KMS-11 (cell line): Measurements from ENCODE around the gene GATA6.

Source experiments
- H2AFZ ChIP-seq: fragments of 200-600 bp; sonication (generic); 2 replicates; pipeline ENCODE4 v1.6.1; 2016; ENCODE audit warnings: antibody characterized with exemption, mixed run types, low read depth
- H3K27ac ChIP-seq: fragments of 200-600 bp; sonication (generic); 2 replicates; pipeline ENCODE4 v1.6.1; 2016; ENCODE audit warnings: mild to moderate bottlenecking, mixed run types
- H3K27me3 ChIP-seq: fragments of 200-600 bp; sonication (generic); 2 replicates; pipeline ENCODE4 v1.6.1; 2017; ENCODE audit warnings: mild to moderate bottlenecking, low read depth, mixed run types, moderate library complexity; ENCODE audit not compliant: insufficient read depth
- H3K36me3 ChIP-seq: fragments of 200-600 bp; sonication (generic); 2 replicates; pipeline ENCODE4 v1.6.1; 2017; ENCODE audit warnings: mild to moderate bottlenecking, mixed run types; ENCODE audit not compliant: insufficient read depth
- H3K4me1 ChIP-seq: fragments of 200-600 bp; sonication (generic); 2 replicates; pipeline ENCODE4 v1.6.1; 2016; ENCODE audit warnings: mild to moderate bottlenecking, low read depth, mixed run types; ENCODE audit not compliant: poor library complexity, severe bottlenecking
- H3K4me2 ChIP-seq: fragments of 200-600 bp; sonication (generic); 2 replicates; pipeline ENCODE4 v1.7.0; 2016; ENCODE audit warnings: mild to moderate bottlenecking, mixed run types
- H3K4me3 ChIP-seq: fragments of 200-600 bp; sonication (generic); IDR thresholded peaks from 2 replicates; pipeline ENCODE4 v1.6.1; 2017; ENCODE audit warnings: low read depth, low read length, mixed read lengths; ENCODE audit not compliant: insufficient read depth
- H3K79me2 ChIP-seq: fragments of 200-600 bp; sonication (generic); 2 replicates; pipeline ENCODE4 v1.6.1; 2016; ENCODE audit warnings: low read depth, mixed run types; ENCODE audit not compliant: insufficient read depth
- H3K9ac ChIP-seq: fragments of 200-600 bp; sonication (generic); 2 replicates; pipeline ENCODE4 v1.6.1; 2016; ENCODE audit warnings: mild to moderate bottlenecking, mixed run types
- H4K20me1 ChIP-seq: fragments of 200-600 bp; sonication (generic); 2 replicates; pipeline ENCODE4 v1.6.1; 2016; ENCODE audit warnings: mild to moderate bottlenecking, mixed run types; ENCODE audit not compliant: insufficient read depth
- TF ChIP-seq, protein P1 (sequence below): fragments of 200-600 bp; sonication (generic); conservative IDR thresholded peaks from 2 replicates; pipeline ENCODE4 v1.6.1; 2017; ENCODE audit warnings: low read depth, mild to moderate bottlenecking, antibody characterized with exemption, low read length, moderate library complexity, mixed read lengths

The GATA6 gene

DNA sequence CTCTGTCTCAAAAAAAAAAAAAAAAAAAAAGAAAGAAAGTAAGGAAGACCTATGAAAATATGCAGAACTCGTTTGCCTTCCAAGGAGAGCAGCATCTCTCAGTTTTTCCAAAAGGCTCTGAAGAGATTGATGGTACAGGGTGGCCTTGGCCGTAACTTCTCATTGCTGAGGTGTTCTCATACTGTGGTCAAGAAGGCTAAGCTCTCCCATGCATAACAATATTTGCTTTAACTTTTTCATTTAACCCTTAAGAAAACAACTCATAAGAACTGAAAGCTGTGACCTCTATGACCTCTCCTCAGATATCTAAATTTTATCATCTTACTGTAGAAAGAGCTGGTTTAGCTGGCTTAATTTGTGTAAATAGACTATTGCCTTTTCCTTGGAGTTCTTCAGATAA is 37.1 kb upstream of the GATA6 start:
- H3K4me1 ChIP-seq, result peaks cover 10% of the 10 kb centered on the region
- no peaks in the 10 kb centered on the region for H4K20me1 ChIP-seq
- H3K27ac ChIP-seq, result no peak overlapping the region
- no peak overlapping the region for H2AFZ ChIP-seq
- H3K4me2 ChIP-seq, result no peak overlapping the region
- H3K79me2 ChIP-seq, result no peaks in the 10 kb centered on the region
- H3K27me3 ChIP-seq, result no peaks in the 10 kb centered on the region
- H3K9ac ChIP-seq, result no peak overlapping the region
- H3K4me3 ChIP-seq, result no peak overlapping the region
- no peaks in the 10 kb centered on the region for H3K36me3 ChIP-seq
- TF ChIP-seq, protein P1, sequence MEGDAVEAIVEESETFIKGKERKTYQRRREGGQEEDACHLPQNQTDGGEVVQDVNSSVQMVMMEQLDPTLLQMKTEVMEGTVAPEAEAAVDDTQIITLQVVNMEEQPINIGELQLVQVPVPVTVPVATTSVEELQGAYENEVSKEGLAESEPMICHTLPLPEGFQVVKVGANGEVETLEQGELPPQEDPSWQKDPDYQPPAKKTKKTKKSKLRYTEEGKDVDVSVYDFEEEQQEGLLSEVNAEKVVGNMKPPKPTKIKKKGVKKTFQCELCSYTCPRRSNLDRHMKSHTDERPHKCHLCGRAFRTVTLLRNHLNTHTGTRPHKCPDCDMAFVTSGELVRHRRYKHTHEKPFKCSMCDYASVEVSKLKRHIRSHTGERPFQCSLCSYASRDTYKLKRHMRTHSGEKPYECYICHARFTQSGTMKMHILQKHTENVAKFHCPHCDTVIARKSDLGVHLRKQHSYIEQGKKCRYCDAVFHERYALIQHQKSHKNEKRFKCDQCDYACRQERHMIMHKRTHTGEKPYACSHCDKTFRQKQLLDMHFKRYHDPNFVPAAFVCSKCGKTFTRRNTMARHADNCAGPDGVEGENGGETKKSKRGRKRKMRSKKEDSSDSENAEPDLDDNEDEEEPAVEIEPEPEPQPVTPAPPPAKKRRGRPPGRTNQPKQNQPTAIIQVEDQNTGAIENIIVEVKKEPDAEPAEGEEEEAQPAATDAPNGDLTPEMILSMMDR, result no peak

DNA sequence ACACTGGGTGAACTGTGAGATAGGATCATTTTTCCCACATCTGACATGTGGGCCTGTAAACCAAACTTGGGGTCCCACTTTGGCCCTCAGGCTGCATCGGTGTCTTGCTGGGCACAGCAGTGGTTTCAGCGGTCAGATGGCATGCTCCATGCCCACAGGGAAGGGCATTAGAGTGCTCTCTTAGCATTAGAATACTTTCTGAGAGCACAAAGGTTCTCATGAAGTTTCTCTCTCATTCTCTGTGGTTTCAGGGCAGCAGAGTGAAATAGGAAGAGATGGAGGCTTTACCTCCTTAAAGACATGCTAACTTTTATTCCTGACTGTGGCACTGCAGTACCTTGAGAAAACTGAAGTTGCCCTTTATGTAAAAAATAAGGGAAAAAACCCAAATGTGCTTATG is 36.6 kb upstream of the GATA6 start:
- Histone ChIP-seq H3K79me2 (no peaks in the 10 kb centered on the region), H3K27ac (no peak overlapping the region), H3K36me3 (no peaks in the 10 kb centered on the region), H4K20me1 (no peaks in the 10 kb centered on the region), H3K27me3 (no peaks in the 10 kb centered on the region), H2AFZ (no peak overlapping the region), H3K4me2 (no peak overlapping the region), H3K4me3 (no peak overlapping the region), H3K4me1 (peaks cover 10% of the 10 kb centered on the region), H3K9ac (no peak overlapping the region)
- TF ChIP-seq, protein P1, result no peak

DNA sequence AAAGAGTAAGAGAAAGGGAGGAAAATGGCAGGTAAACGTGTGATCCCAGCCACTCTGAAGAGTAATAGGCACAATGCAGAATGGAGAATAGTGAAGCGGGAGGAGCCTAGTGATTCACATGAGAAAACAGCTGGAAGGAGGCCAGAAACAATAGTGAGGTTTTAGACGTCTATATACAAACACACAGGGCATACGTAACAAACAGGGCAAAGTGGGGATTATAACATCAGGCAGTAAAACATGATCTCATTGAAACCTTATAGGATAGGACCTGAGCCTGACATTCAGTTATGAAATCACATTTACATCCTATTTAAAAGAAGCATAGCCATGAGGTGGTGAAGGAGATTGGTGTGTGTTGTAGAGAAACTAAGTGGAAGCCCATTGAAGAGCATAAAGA is 33.0 kb upstream of the GATA6 start:
- Histone ChIP-seq H2AFZ (no peak overlapping the region), H3K4me2 (no peak overlapping the region), H3K27ac (no peak overlapping the region), H3K4me1 (peaks cover 10% of the 10 kb centered on the region), H3K79me2 (no peaks in the 10 kb centered on the region), H3K9ac (no peak overlapping the region), H3K4me3 (no peak overlapping the region), H4K20me1 (no peaks in the 10 kb centered on the region), H3K27me3 (no peaks in the 10 kb centered on the region), H3K36me3 (no peaks in the 10 kb centered on the region)
- TF ChIP-seq, protein P1, result no peak

DNA sequence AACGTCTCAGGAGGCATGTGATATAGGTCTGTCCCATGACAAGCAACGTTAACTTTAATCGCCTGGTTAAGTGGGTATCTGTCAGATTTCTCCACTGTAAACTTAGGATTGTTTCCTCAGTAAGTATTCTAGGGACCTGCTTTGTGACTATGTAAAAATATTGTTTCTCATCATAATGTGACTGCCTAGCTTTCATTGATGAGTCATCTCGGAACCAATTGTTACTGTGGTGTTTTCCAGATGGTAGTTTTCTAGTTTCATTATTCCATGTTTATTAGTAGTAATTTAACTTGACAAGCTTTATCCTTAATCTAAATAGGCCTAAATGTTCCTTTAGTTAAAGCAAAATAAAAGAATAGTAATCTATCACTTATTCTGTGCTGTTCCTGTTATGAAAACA is 28.2 kb upstream of the GATA6 start:
- Histone ChIP-seq H3K4me1 (no peaks in the 10 kb centered on the region), H3K27me3 (no peaks in the 10 kb centered on the region), H3K79me2 (no peaks in the 10 kb centered on the region), H3K9ac (no peak overlapping the region), H3K36me3 (no peaks in the 10 kb centered on the region), H4K20me1 (no peaks in the 10 kb centered on the region), H3K4me3 (no peak overlapping the region), H3K27ac (no peak overlapping the region), H2AFZ (no peak overlapping the region), H3K4me2 (no peak overlapping the region)
- TF ChIP-seq, protein P1, result no peak
